GM12872 (cell line): Measurements from ENCODE around the gene C16orf90.

ENCODE experiments used
- CTCF ChIP-seq: IDR thresholded peaks from 3 replicates; pipeline ENCODE4 v1.5.1; 2011; ENCODE audit warnings: low read depth, mild to moderate bottlenecking, low read length, moderate library complexity; ENCODE audit not compliant: insufficient read depth

Gene C16orf90

GRCh38 chr16:3520841-3521240, 25.6 kb upstream of the C16orf90 start:
- no peak for TF ChIP-seq CTCF

GRCh38 chr16:3520413-3520812, 25.1 kb upstream of the C16orf90 start:
- TF ChIP-seq CTCF = no peak

GRCh38 chr16:3519581-3519980, 24.3 kb upstream of the C16orf90 start:
- no peak for TF ChIP-seq CTCF

GRCh38 chr16:3518986-3519348, 23.7 kb upstream of the C16orf90 start:
- TF ChIP-seq CTCF = no peak

GRCh38 chr16:3518292-3518985, 23.1 kb upstream of the C16orf90 start:
- TF ChIP-seq CTCF = no peak

- no peak for TF ChIP-seq CTCF
These were observed 20.6 kb upstream of the C16orf90 start for GRCh38 chr16:3515897-3516296.

- no peak for TF ChIP-seq CTCF
These were observed 19.3 kb upstream of the C16orf90 start for GRCh38 chr16:3514621-3515020.
